ACC112 (cell line): ENCODE results near the gene ARHGEF4.

Source experiments
- H2AFZ ChIP-seq: fragments of 200-600 bp; sonication (generic); one replicate; pipeline ENCODE4 v1.6.0; 2017; ENCODE audit warnings: antibody characterized with exemption, low read length; ENCODE audit not compliant: unreplicated experiment
- H3K27ac ChIP-seq: fragments of 200-600 bp; sonication (generic); 2 replicates; pipeline ENCODE4 v1.5.1; 2014; ENCODE audit warnings: low read depth, mild to moderate bottlenecking, antibody characterized with exemption, low read length, moderate library complexity
- H3K27me3 ChIP-seq: fragments of 200-600 bp; sonication (generic); 2 replicates; pipeline ENCODE4 v1.6.1; 2014; ENCODE audit warnings: mild to moderate bottlenecking, antibody characterized with exemption, low read length, moderate library complexity, mixed read lengths; ENCODE audit not compliant: insufficient read depth
- H3K36me3 ChIP-seq: fragments of 200-600 bp; sonication (generic); 2 replicates; pipeline ENCODE4 v1.6.1; 2016; ENCODE audit warnings: mild to moderate bottlenecking, antibody characterized with exemption, low read length, moderate library complexity, mixed read lengths; ENCODE audit not compliant: insufficient read depth
- H3K4me1 ChIP-seq: fragments of 200-600 bp; sonication (generic); one replicate; pipeline ENCODE4 v1.6.1; 2016; ENCODE audit warnings: low read length, mixed read lengths; ENCODE audit not compliant: insufficient read depth, unreplicated experiment, control insufficient read depth
- H3K4me3 ChIP-seq: fragments of 200-600 bp; sonication (generic); 2 replicates; pipeline ENCODE4 v1.5.1; 2014; ENCODE audit warnings: mild to moderate bottlenecking, low read depth, low read length
- H3K79me2 ChIP-seq: fragments of 200-600 bp; sonication (generic); one replicate; pipeline ENCODE4 v1.6.0; 2016; ENCODE audit warnings: low read length; ENCODE audit not compliant: control insufficient read depth, unreplicated experiment, insufficient read depth

The ARHGEF4 gene

DNA sequence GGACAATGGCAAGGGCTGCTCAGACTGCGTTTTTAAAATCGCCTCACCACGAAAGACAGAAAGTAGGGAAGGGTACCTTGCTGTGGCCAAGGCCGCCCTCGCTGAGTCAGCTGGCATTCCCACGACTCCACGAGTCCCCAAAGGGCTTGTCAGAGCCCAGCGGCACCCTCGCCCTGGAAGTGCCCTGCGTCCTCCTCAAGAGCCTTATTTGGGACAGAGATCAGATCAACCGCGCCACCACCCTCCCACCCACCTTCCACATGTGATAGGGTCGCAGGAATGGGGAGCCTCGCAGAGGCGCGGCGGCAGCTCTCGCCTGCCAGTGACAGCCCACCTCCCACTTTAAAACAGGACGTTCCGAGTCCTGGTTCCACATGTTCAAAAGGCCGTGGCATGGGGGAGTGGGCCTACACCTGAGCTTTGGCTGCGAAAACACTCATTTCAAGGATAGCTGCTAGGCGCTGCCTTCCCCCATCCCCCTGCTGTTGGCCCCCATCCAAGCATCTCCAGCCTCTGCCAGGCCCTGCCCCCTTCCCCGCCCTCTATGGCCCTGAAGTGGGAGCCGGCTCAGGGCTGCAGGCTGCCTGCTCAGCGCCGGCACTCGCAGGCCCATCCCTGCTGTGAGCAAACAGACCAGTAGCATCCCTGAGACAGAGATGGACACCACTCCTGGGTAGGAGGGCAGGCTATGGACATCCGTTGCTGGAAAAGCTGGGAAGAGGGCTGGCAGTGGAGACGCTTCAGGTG lies 38.1 kb upstream of the ARHGEF4 start:
- Histone ChIP-seq H3K4me3 (peak overlapping the region; percentile 79), H3K79me2 (no peaks in the 10 kb centered on the region), H3K36me3 (no peaks in the 10 kb centered on the region), H3K27ac (no peak overlapping the region), H3K4me1 (no peaks in the 10 kb centered on the region), H2AFZ (peak overlapping the region; percentile 61), H3K27me3 (peaks cover 2% of the 10 kb centered on the region; the same call in 1 of the 2 replicates)

DNA sequence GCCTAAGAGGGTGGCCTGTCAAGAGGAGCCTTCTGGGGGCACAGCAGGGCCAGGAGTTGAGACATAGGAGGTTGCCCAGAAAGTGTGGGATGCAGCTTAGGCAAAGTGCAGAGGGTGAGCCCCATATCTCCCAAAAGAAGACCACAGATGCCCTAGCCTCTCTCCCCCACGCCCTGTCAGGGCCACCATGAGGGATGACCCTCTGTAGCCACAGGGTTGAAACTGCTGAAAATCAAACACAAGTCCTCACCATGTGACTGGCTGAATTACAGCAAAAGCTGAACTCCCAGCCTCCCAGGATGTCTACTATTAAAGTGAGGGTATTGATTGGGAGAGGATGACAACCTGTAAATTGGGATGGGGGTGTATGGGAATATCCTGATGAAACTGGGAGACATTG lies 37.4 kb upstream of the ARHGEF4 start:
- Histone ChIP-seq H3K79me2 (no peaks in the 10 kb centered on the region), H2AFZ (no peak overlapping the region), H3K4me1 (no peaks in the 10 kb centered on the region), H3K27me3 (no peaks in the 10 kb centered on the region), H3K27ac (no peak overlapping the region), H3K4me3 (no peak overlapping the region), H3K36me3 (no peaks in the 10 kb centered on the region)

GRCh38 chr2:130805613-130806012 lies 31.1 kb upstream of the ARHGEF4 start:
- no peaks in the 10 kb centered on the region for H3K79me2 ChIP-seq
- no peaks in the 10 kb centered on the region for H3K36me3 ChIP-seq
- H3K27me3 ChIP-seq, result peaks cover 5% of the 10 kb centered on the region; the same call in 1 of the 2 replicates
- no peak overlapping the region for H3K4me3 ChIP-seq
- no peaks in the 10 kb centered on the region for H3K4me1 ChIP-seq
- no peak overlapping the region for H3K27ac ChIP-seq
- H2AFZ ChIP-seq, result no peak overlapping the region

GRCh38 chr2:130806370-130806769 lies 30.3 kb upstream of the ARHGEF4 start:
- Histone ChIP-seq H2AFZ (no peak overlapping the region), H3K27me3 (peaks cover 5% of the 10 kb centered on the region; the same call in 1 of the 2 replicates), H3K27ac (no peak overlapping the region), H3K4me1 (no peaks in the 10 kb centered on the region), H3K36me3 (no peaks in the 10 kb centered on the region), H3K4me3 (no peak overlapping the region), H3K79me2 (no peaks in the 10 kb centered on the region)

DNA sequence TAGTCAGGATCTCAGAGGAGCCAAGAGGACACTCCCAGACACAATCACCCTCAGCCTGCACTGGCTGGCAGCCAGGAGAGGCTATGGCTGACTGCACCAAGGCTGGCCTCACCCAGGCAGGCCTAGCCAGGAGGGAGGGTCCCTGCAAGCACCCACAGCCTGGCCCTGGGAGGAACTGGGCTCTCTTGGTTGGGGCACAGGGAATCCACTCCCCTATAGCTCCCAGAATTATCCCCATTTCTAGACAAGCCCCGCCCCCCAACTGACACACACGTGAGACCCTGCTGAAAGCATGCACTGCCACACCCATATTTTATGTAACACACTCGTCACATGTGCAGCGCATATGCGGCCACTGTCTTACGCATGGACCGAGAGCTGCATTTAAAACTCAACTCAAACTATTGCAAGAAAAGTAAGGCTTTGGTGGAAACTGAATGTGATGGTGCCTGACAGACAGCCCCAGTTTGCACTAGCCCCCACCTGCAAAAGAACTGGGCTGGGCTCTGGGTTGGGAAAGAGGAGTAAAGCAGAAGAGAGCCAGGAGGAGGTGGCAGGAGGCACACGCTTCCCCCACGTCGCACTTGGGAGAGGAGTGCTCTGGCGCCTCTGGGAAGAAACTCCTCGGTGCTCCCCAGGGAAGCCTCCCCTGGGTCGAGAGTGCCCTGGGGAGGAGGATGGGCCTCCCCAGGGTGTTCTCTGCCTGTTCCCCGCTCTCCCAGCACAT lies 28.9 kb upstream of the ARHGEF4 start:
- H3K4me3 ChIP-seq, result no peak overlapping the region
- no peak overlapping the region for H3K27ac ChIP-seq

DNA sequence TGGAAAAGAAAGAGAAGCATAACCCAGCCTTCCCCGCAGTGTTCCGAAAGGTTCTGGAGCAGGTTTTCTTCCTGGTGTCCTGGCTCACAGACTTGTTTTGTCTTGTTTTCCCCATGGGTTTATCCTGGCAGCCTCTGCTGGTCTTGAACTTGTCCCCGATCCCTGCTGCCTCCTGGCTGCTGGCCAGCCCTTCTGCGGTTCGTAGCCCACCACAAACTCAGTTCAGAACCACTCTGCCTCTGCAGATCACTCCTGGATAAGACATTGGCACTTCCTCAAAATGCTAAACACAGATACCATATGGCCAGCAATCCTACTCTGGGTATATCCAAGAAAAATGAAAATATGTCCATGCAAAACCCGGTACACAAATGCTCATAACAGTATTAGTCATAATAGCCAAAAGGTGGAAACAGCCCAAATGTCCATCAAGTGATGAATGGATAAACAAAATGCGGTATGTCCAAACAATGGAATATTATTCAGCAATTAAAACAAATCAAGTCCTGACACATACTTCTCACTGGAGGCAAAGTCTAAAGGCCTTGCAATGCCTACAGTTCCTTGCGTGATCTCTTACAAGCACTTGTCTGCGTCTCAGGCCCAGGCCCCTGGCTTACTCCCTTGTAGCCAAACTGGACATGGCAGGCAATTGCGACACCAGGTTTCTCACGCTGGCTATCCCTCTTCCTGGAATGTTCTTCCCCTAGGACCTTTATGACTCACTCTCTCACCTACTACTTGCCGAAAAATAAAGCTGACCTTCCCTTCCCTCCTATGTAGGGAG lies 28.0 kb upstream of the ARHGEF4 start:
- no peaks in the 10 kb centered on the region for H3K4me1 ChIP-seq
- H3K36me3 ChIP-seq, result no peaks in the 10 kb centered on the region
- peaks cover 5% of the 10 kb centered on the region; the same call in 1 of the 2 replicates for H3K27me3 ChIP-seq
- H3K27ac ChIP-seq, result no peak overlapping the region
- H2AFZ ChIP-seq, result no peak overlapping the region
- no peaks in the 10 kb centered on the region for H3K79me2 ChIP-seq
- H3K4me3 ChIP-seq, result no peak overlapping the region

More for the DNA sequence above, 28.9 kb upstream of the ARHGEF4 start:
- H3K36me3 ChIP-seq, result no peaks in the 10 kb centered on the region
- no peaks in the 10 kb centered on the region for H3K4me1 ChIP-seq
- H3K27me3 ChIP-seq, result peaks cover 5% of the 10 kb centered on the region; the same call in 1 of the 2 replicates
- no peaks in the 10 kb centered on the region for H3K79me2 ChIP-seq
- H2AFZ ChIP-seq, result no peak overlapping the region

DNA sequence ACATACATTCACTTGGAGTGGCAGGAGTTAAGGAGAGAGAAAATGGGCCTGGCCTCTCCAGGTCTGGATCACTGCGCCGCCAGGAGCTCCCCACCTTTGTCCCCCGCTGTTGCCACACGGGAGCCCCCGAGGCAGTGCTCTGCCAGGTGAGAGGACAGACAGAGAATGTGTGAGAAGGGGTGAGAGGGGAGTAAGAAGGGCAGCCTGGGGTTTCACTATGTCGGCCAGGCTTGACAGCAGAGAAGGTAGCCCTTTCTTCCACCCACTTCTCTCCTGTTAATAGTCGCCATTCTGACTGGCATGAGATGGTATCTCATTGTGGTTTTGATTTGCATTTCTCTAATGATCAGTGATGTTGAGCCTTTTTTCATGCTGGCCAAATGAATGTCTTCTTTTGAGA lies 26.2 kb upstream of the ARHGEF4 start:
- Histone ChIP-seq H3K27ac (no peak overlapping the region), H3K4me1 (no peaks in the 10 kb centered on the region), H3K4me3 (no peak overlapping the region), H3K36me3 (no peaks in the 10 kb centered on the region), H3K27me3 (peaks cover 5% of the 10 kb centered on the region; the same call in 1 of the 2 replicates), H3K79me2 (no peaks in the 10 kb centered on the region), H2AFZ (no peak overlapping the region)

DNA sequence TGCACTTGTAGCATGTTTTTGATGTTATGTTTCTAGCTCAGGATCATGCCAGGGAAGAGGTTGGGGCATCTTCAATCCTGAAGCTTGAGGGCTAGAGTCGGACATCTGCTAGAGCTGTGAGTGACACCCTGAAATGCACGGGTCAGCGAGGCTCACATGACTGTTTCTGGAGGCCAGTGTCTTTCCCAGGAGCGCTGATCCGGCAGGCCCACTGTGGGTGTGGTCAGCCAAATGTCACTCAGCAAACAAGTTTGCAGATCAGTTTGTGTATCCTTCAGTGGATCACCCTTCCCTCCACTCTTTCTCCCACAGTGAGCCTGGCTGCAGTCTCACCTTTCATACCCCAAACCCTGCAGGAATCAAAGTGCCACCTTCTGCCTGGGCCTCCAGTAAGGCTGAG lies 23.0 kb upstream of the ARHGEF4 start:
- Histone ChIP-seq H3K79me2 (no peaks in the 10 kb centered on the region), H3K4me1 (no peaks in the 10 kb centered on the region), H3K27me3 (peaks cover 5% of the 10 kb centered on the region; the same call in 1 of the 2 replicates), H3K4me3 (no peak overlapping the region), H2AFZ (no peak overlapping the region), H3K36me3 (no peaks in the 10 kb centered on the region), H3K27ac (no peak overlapping the region)

GRCh38 chr2:130814931-130815680 lies 21.6 kb upstream of the ARHGEF4 start:
- Histone ChIP-seq H3K36me3 (no peaks in the 10 kb centered on the region), H3K27me3 (peaks cover 5% of the 10 kb centered on the region; the same call in 1 of the 2 replicates), H3K79me2 (no peaks in the 10 kb centered on the region), H3K4me1 (no peaks in the 10 kb centered on the region), H3K27ac (no peak overlapping the region), H3K4me3 (no peak overlapping the region), H2AFZ (no peak overlapping the region)

GRCh38 chr2:130818809-130819208 lies 17.9 kb upstream of the ARHGEF4 start:
- no peak overlapping the region for H3K4me3 ChIP-seq
- no peak overlapping the region for H3K27ac ChIP-seq
- H3K79me2 ChIP-seq, result no peaks in the 10 kb centered on the region
- H3K27me3 ChIP-seq, result no peaks in the 10 kb centered on the region
- no peaks in the 10 kb centered on the region for H3K36me3 ChIP-seq
- H3K4me1 ChIP-seq, result peaks cover 2% of the 10 kb centered on the region
- H2AFZ ChIP-seq, result no peak overlapping the region
